GM19043 (cell line): ENCODE data around the gene MUC21.
"Not testable (repeated sequence)": the region's sequence is repeated elsewhere in the genome, so short reads cannot be mapped to it uniquely, and the experiment has no call there.

Source experiments
- ATAC-seq: cut with Tn5 transposase; IDR thresholded peaks from one replicate; pipeline ENCODE4 v1.9.1; 2021; ENCODE audit warnings: low read depth; ENCODE audit not compliant: unreplicated experiment

The MUC21 gene

GRCh38 chr6:31005249-31006020 is 21.9 kb downstream of the MUC21 start:
- no peak for ATAC-seq

DNA sequence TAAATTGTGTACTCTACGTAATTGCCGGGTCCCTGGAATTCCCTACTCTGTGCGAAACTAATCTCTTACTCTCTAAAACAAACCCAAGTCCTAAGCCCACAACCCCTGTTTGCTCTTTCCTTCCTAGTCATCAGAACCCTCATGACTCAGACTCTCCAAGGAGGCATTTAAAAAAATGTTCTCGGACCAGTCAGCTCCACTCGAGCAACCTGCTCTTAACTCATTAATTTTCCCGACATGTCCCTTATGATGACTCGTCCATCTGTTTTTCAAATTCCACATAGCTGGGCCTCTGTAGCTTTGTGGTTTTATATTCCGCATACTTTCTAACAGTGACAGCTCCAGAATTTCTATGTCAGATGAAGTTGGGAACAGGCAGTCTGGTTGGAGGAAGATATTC is 24.2 kb downstream of the MUC21 start:
- no peak for ATAC-seq

DNA sequence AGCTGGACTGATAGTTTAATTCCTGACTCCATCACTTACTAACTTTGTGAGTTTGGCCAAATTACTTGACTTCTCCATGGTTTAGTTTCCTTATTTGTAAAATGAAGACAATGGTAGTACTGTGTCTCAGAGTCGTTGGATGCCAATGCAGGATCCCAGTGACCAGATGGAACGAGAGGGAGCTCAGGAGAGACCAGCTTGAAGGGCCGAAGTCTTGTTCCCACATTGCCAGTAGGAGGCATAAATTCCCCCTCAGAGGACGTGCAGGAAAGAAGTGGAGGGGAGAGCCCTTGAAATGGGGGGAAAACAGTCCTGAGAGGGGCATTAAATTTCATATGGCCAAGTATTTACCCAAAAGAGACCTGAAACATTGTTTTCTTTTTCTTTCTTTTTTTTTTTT is 24.6 kb downstream of the MUC21 start:
- ATAC-seq = no peak

- no peak for ATAC-seq
These were observed 26.2 kb downstream of the MUC21 start for GRCh38 chr6:31009731-31010130.

DNA sequence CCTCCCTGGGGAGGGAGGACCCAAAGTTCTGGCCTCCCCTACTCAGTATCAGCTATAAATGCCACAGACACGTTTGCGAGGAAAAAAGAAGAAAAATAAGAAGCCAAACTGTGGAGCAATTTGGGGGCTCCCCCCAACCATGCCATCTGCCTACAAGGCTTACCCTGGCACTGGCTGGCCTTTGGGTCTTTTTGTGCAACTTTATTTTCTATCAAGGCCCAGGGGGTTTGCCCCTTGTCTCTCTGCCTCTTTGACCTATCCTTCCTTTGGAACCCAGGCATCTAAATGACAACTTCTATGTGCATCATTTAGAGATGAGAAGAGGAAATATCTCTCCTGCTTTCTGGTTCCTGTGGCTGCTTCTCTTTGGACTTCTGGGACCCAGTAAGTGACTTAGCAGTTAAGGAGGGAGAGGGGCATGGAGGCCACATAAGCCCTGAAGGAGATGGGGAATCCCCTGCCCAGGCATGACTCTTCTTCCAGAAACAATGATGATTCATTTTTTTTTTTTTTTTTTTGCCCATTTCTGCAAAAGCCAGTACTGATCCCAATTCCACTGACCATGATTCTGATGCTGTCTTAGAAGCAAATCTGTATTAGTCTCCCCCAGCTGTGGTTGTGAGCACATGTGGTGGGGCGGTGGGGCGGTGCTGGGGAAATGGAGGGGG is 27.0 kb downstream of the MUC21 start, which contains the start of gene MUC22:
Gene MUC22 (plus strand): TSS at position 82 of the 668 bp plus-strand sequence. CDS start 233 bp downstream, at position 315.
- no peak for ATAC-seq

GRCh38 chr6:31011153-31011552 is 27.6 kb downstream of the MUC21 start:
- ATAC-seq = no peak

DNA sequence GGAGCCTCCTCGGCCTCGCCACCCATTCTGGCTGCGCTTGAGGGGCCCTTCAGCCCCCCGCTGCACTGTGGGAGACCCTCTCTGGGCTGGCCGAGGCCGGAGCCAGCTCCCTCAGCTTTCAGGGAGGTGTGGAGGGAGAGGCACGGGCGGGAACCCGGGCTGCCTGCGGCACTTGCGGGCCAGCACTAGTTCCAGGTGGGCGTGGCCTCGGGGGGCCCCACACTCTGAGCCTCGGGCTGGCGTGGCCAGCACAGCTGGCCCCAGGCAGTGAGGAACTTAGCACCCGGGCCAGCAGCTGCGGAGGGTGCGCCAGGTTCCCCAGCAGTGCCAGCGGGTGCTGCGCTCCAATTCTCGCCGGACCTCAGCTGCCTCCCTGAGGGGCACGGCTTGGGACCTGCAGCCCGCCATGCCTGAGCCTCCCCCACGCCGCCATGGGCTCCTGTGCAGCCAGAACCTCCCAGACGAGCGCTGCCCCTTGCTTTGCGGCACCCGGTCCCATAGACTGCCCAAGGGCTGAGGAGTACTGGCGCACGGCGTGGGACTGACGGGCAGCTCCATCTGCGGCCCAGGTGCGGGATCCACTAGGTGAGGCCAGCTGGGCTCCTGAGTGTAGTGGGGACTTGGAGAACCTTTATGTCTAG is 33.3 kb downstream of the MUC21 start:
- ATAC-seq = no peak

DNA sequence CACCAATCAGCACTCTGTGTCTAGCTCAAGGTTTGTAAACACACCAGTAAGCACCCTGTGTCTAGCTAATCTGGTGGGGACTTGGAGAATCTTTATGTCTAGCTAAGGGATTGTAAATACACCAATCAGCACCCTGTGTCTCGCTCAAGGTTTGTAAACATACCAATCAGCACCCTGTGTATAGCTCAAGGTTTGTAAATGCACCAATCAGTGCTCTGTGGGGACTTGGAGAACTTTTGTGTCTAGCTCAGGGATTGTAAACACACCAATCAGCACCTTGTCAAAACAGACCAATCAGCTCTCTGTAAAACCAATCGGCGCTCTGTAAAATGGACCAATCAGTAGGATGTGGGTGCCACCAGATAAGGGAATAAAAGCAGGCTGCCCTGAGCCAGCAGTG is 33.9 kb downstream of the MUC21 start:
- ATAC-seq = not testable (repeated sequence)

GRCh38 chr6:31020057-31020456 is 36.5 kb downstream of the MUC21 start:
- ATAC-seq = no peak

DNA sequence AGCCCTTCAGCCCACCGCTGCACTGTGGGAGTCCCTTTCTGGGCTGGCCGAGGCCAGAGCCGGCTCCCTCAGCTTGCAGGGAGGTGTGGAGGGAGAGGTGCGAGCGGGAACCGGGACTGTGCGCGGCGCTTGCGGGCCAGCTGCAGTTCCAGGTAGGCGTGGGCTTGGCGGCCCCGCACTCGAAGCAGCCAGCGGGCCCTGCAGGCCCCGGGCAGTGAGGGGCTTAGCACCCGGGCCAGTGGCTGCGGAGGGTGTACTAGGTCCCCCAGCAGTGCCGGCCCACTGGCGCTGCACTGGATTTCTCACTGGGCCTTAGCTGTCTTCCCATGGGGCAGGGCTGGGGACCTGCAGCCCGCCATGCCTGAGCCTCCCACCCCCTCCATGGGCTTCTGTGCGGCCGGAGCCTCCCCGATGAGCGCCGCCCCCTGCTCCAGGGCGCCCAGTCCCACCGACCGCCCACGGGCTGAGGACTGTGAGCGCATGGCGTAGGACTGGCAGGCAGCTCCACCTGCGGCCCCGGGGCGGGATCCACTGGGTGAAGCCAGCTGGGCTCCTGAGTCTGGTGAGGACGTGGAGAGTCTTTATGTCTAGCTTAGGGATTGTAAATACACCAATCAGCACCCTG is 37.2 kb downstream of the MUC21 start:
- ATAC-seq = not testable (repeated sequence)

- ATAC-seq = not testable (repeated sequence)
These were observed 38.4 kb downstream of the MUC21 start for GRCh38 chr6:31021705-31022531.

DNA sequence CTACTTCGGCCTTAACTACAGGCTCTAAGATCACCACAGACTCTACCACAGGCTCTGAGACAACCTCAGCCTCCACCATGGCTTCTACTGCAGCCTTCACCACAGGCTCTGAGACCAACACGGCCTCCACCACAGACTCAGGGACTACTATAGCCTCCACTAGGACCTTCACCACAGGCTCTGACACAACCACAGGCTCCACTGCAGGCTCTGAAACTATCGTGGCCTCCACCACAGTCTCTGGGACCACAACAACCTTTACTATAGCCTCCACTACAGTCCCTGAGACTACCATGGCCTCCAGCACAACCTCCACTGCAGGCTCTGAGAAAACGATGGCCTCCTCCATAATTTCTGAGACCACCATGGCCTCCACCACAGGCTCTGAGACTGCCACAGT is 42.1 kb downstream of the MUC21 start:
- no peak for ATAC-seq

GRCh38 chr6:31031095-31031494 is 47.6 kb downstream of the MUC21 start:
- ATAC-seq = no peak

DNA sequence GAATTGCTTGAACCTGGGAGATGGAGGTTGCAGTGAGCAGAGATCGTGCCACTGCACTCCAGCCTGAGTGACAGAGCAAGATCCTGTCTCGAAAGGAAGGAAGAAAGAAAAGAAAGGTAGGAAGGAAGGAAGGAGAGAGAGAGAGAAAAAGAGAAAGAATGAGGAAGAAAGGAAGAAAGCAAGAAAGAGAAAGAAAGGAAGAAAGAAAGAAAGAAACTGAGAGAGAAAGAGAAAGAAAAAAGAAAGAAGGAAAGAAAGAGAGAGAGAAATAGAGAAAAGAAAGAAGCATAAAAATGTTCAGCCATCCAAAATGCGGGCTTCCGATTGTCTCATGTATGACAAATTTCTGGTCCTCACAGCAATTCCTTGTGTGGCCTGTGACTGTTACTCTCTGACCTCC is 49.6 kb downstream of the MUC21 start:
- no peak for ATAC-seq

GRCh38 chr6:31035862-31036497 is 52.5 kb downstream of the MUC21 start:
- no peak for ATAC-seq

DNA sequence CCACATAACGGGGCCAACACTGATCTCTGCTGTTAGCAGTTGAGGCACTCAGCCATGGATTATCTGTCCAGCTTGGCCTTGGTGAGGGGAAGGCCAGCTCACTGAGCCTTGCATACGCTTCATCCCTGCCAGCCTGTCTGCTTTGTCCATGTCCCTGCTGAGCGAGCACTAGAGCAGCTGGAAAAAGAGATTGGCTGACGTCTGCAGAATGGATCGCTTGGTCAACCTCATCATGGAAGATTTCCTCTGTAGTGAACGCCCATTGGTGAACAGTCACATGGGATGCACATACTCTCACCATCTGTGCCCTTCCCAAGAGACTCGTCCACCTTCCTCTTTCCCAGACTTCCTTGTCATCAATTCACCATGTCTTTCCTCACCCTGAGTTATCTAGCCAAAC is 53.7 kb downstream of the MUC21 start:
- no peak for ATAC-seq

GRCh38 chr6:31037682-31038081 is 54.2 kb downstream of the MUC21 start:
- ATAC-seq = no peak

- no peak for ATAC-seq
These were observed 55.0 kb downstream of the MUC21 start for GRCh38 chr6:31038559-31038958.
